ENCODE results near the gene KRTAP10-5. TPM values are rescaled to one million over a fixed set of nuclear protein-coding genes. Genes with fewer than 3 reads are reported as not detected.

The KRTAP10-5 gene
- total and polyA plus RNA-seq, 9 of the 15 experiments (the other 6 are each of a cell fraction or from before 2014, with no cell fraction given), result not detected

GRCh38 chr21:44589586-44590305 is 9.3 kb upstream of the KRTAP10-5 start (continued):
- TF ChIP-seq PHB2 (IDR thresholded peaks at IDR 0.05; ENCODE audit: low read depth), result no peak

GRCh38 chr21:44589094-44589493 is 8.7 kb upstream of the KRTAP10-5 start:
- H3K4me3 ChIP-seq, result no peak overlapping the region
- in situ Hi-C loops (cut with MboI), result no loop called here
- POLR2A ChIA-PET, result no interaction called here

More at GRCh38 chr21:44589094-44589493, 8.7 kb upstream of the KRTAP10-5 start:
- H3K79me2 ChIP-seq (ENCODE audit: control insufficient read depth, insufficient read depth, low read length), result no peaks in the 10 kb centered on the region
- H3K27me3 ChIP-seq (ENCODE audit: control insufficient read depth in 2 of 2, insufficient read depth in 2 of 2, low read length in 2 of 2), result peaks cover 0 to 9% of the 10 kb centered on the region in 2 experiments; a peak in 1 of 5 replicates
- no peaks in the 10 kb centered on the region for H3K36me3 ChIP-seq (ENCODE audit: control insufficient read depth, insufficient read depth, low read length)
- intact Hi-C loops (cut with micrococcal nuclease), result no loop called here
- BruUV-seq (replicated peaks), result no TSS peak
- no peaks in the 10 kb centered on the region for H4K20me1 ChIP-seq (replicated peaks; ENCODE audit: control insufficient read depth, insufficient read depth, low read length)
- H2AFZ ChIP-seq (ENCODE audit: low read depth, low read length), result no peak overlapping the region
- TF ChIP-seq CBX2 (IDR thresholded peaks at IDR 0.05; ENCODE audit: insufficient read depth, low read length, poor library complexity, severe bottlenecking), result no peak
- peak; percentile 48 for TF ChIP-seq RBM25 (IDR thresholded peaks at IDR 0.05; ENCODE audit: low read depth, low read length, severe bottlenecking)
- TF ChIP-seq KDM1A (IDR thresholded peaks at IDR 0.05), result 0 out of 4 replicates have a peak, but pooled peaks of 1 of the 2 experiments have one; percentile 8
- no peak for TF ChIP-seq CHCHD3 (CRISPR knock-in tag; IDR thresholded peaks at IDR 0.05)
- peak; percentile 64 for TF ChIP-seq ZNF146 (CRISPR knock-in tag; IDR thresholded peaks at IDR 0.05; ENCODE audit: unreplicated experiment)
- H3K9me3 ChIP-seq (replicated peaks; ENCODE audit: control insufficient read depth, insufficient read depth, low read depth, low read length), result no peaks in the 10 kb centered on the region; the same call in 1 of the 2 replicates
- no peak overlapping the region for H3K27ac ChIP-seq (ENCODE audit: extremely low read depth, low read depth, low read length)
- ATAC-seq (no peak), DNase-seq (ENCODE audit: extremely low read depth in 1 of 4, low spot score in 3 of 4) (no peak), FAIRE-seq (no peak)
- CTCF ChIA-PET (ENCODE audit: low intra/inter-chr PET ratio), result no interaction called here
- no peaks in the 10 kb centered on the region for H3K9me1 ChIP-seq (ENCODE audit: control insufficient read depth, insufficient read depth, low read length)
- no peak overlapping the region for H3K9ac ChIP-seq (ENCODE audit: insufficient read depth in 1 of 2, low read depth in 2 of 2, low read length in 2 of 2)
- H3K4me1 ChIP-seq (replicated peaks in 1 of 2; ENCODE audit: control insufficient read depth in 2 of 2, insufficient read depth in 2 of 2, low read length in 2 of 2), result peaks cover 14 to 37% of the 10 kb centered on the region in 2 experiments
- H3K4me2 ChIP-seq (ENCODE audit: insufficient read depth, low read length), result no peak overlapping the region
- 4% methylated on average over 2 of the region's 2 CpGs for WGBS (ENCODE audit: insufficient coverage, low coverage, missing lambda C conversion rate)
